HG02610 (cell line): ENCODE results near the gene TIMM10.
A peak's percentile ranks its signal among the peaks of the same experiment; 100 is the strongest.

Source experiments
- ATAC-seq: cut with Tn5 transposase; IDR thresholded peaks from one replicate; pipeline ENCODE4 v1.9.1; 2021; ENCODE audit warnings: mild to moderate bottlenecking, moderate library complexity; ENCODE audit not compliant: unreplicated experiment

TIMM10 gene

GRCh38 chr11:57530596-57531507 is at the start of gene TIMM10:
TIMM10 (minus strand) TSS chr11:57530754; CDS start chr11:57530189, 565 bp downstream.
- ATAC-seq, result peak; percentile 98

- no peak for ATAC-seq
These were observed 43.5 kb upstream of the TIMM10 start for GRCh38 chr11:57574061-57574460.

GRCh38 chr11:57571606-57572005 is 41.1 kb upstream of the TIMM10 start:
- ATAC-seq, result no peak

- ATAC-seq, result peak; percentile 3
These were observed 37.8 kb upstream of the TIMM10 start for GRCh38 chr11:57568330-57568766.

- ATAC-seq, result peak; percentile 63
These were observed 37.2 kb upstream of the TIMM10 start, which contains the start of gene UBE2L6 for GRCh38 chr11:57567515-57568329. UBE2L6 (minus strand) TSS chr11:57567672; CDS start chr11:57567611, 61 bp downstream.

GRCh38 chr11:57566905-57567514 is 36.5 kb upstream of the TIMM10 start:
- peak; percentile 3 for ATAC-seq

GRCh38 chr11:57566005-57566904 is 35.7 kb upstream of the TIMM10 start:
- ATAC-seq, result peak; percentile 83

GRCh38 chr11:57562596-57562995 is 32.0 kb upstream of the TIMM10 start:
- ATAC-seq, result no peak

GRCh38 chr11:57560146-57560545 is 29.6 kb upstream of the TIMM10 start:
- no peak for ATAC-seq

- no peak for ATAC-seq
These were observed 25.5 kb upstream of the TIMM10 start for GRCh38 chr11:57556041-57556440.

GRCh38 chr11:57555393-57555792 is 24.8 kb upstream of the TIMM10 start:
- ATAC-seq, result no peak

GRCh38 chr11:57552479-57552878 is 21.9 kb upstream of the TIMM10 start:
- no peak for ATAC-seq

GRCh38 chr11:57551941-57552340 is 21.4 kb upstream of the TIMM10 start:
- ATAC-seq, result no peak

GRCh38 chr11:57549983-57550382 is 19.4 kb upstream of the TIMM10 start:
- no peak for ATAC-seq

- peak; percentile 81 for ATAC-seq
These were observed 17.4 kb upstream of the TIMM10 start for GRCh38 chr11:57547854-57548377.

GRCh38 chr11:57546869-57547475 is 16.4 kb upstream of the TIMM10 start:
- ATAC-seq, result peak; percentile 76

- no peak for ATAC-seq
These were observed 15.9 kb upstream of the TIMM10 start for GRCh38 chr11:57546451-57546850.

- no peak for ATAC-seq
These were observed 15.3 kb upstream of the TIMM10 start for GRCh38 chr11:57545883-57546282.

- ATAC-seq, result no peak
These were observed 14.0 kb upstream of the TIMM10 start for GRCh38 chr11:57544566-57544965.
